ENCODE measurements around the gene SH3PXD2B. TPM values are rescaled to one million over a fixed set of nuclear protein-coding genes. Genes with fewer than 3 reads are reported as not detected.

Gene SH3PXD2B
- total and polyA plus RNA-seq, 2 of the 4 experiments (the other 2 are of a cell fraction): 8.2 to 14.4 TPM

DNA sequence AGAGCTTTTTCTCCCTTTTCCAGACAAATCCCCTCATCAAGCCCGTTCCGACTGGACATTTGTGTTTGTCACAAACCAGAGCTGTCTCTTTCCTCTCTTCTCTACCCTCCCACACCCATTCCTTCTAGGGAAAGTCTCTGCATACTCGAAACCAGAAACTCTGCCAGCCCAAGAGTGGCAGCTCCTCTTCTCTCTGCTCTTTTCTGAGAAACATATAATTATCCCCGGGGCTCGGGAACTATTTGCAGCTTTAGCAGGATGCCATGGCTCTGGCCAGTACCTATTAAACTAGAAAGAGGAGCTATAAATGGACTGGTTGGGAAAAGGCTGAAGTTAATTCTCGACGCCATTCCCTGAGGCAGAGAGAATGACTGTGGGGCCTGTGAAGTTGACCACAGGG lies 82.6 kb downstream of the SH3PXD2B start:
- CTCF ChIA-PET: no interaction called here

More for the DNA sequence above, 82.6 kb downstream of the SH3PXD2B start:
- no peak overlapping the region for H3K23ac ChIP-seq (ENCODE audit: low read depth, low read length)
- DNase-seq (no peak), ATAC-seq (ENCODE audit: low read depth) (no peak)
- no peak overlapping the region for H2AFZ ChIP-seq (replicated peaks; ENCODE audit: low read length, poor library complexity)
- no peak overlapping the region for H4K5ac ChIP-seq (ENCODE audit: low read depth, low read length)
- H3K14ac ChIP-seq (replicated peaks; ENCODE audit: low read depth, low read length): no peak overlapping the region
- no peak overlapping the region for H3K27ac ChIP-seq (ENCODE audit: insufficient read depth, low read length)
- H3K9me1 ChIP-seq (ENCODE audit: insufficient read depth, low read length): no peaks in the 10 kb centered on the region
- POLR2A ChIA-PET (ENCODE audit: unreplicated experiment): no interaction called here
- no TSS peak for BruUV-seq (replicated peaks)
- no peak overlapping the region for H3K4ac ChIP-seq (ENCODE audit: low read depth, low read length)
- H3K27me3 ChIP-seq (ENCODE audit: control insufficient read depth, insufficient read depth, low read length): no peaks in the 10 kb centered on the region
- TF ChIP-seq NFE2L2 (IDR thresholded peaks at IDR 0.05; ENCODE audit: low read depth, low read length) (no peak), RAD21 (IDR thresholded peaks at IDR 0.05; ENCODE audit: low read length) (no peak), RCOR1 (IDR thresholded peaks at IDR 0.05; ENCODE audit: insufficient replicate concordance, low read length) (no peak), SMC3 (IDR thresholded peaks at IDR 0.05; ENCODE audit: low read depth, low read length) (no peak), MAFK (IDR thresholded peaks at IDR 0.05; ENCODE audit: low read depth, low read length) (no peak), BHLHE40 (IDR thresholded peaks at IDR 0.05; ENCODE audit: low read depth, low read length) (no peak), POLR2A (IDR thresholded peaks at IDR 0.05; ENCODE audit: low read depth, low read length) (no peak), MXI1 (IDR thresholded peaks at IDR 0.05; ENCODE audit: borderline replicate concordance, low read depth, low read length) (no peak), RFX5 (IDR thresholded peaks at IDR 0.05; ENCODE audit: low read depth, low read length) (no peak), CHD1 (IDR thresholded peaks at IDR 0.05; ENCODE audit: low read depth, low read length) (no peak), CEBPB (IDR thresholded peaks at IDR 0.05; ENCODE audit: low read depth, low read length) (no peak), MAZ (IDR thresholded peaks at IDR 0.05; ENCODE audit: borderline replicate concordance, low read depth, low read length) (no peak), ELK1 (IDR thresholded peaks at IDR 0.05; ENCODE audit: borderline replicate concordance, low read depth, low read length) (no peak), FOS (IDR thresholded peaks at IDR 0.05; ENCODE audit: low read depth, low read length) (no peak)
- TF ChIP-seq, protein P1, sequence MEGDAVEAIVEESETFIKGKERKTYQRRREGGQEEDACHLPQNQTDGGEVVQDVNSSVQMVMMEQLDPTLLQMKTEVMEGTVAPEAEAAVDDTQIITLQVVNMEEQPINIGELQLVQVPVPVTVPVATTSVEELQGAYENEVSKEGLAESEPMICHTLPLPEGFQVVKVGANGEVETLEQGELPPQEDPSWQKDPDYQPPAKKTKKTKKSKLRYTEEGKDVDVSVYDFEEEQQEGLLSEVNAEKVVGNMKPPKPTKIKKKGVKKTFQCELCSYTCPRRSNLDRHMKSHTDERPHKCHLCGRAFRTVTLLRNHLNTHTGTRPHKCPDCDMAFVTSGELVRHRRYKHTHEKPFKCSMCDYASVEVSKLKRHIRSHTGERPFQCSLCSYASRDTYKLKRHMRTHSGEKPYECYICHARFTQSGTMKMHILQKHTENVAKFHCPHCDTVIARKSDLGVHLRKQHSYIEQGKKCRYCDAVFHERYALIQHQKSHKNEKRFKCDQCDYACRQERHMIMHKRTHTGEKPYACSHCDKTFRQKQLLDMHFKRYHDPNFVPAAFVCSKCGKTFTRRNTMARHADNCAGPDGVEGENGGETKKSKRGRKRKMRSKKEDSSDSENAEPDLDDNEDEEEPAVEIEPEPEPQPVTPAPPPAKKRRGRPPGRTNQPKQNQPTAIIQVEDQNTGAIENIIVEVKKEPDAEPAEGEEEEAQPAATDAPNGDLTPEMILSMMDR (conservative IDR thresholded peaks at IDR 0.05; ENCODE audit: low read depth, low read length): no peak
- TF ChIP-seq, protein P2, sequence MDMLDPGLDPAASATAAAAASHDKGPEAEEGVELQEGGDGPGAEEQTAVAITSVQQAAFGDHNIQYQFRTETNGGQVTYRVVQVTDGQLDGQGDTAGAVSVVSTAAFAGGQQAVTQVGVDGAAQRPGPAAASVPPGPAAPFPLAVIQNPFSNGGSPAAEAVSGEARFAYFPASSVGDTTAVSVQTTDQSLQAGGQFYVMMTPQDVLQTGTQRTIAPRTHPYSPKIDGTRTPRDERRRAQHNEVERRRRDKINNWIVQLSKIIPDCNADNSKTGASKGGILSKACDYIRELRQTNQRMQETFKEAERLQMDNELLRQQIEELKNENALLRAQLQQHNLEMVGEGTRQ (IDR thresholded peaks at IDR 0.05; ENCODE audit: low read depth, low read length): no peak
- no peak overlapping the region for H2AK5ac ChIP-seq (ENCODE audit: low read depth, low read length)
- no peak overlapping the region for H4K8ac ChIP-seq (ENCODE audit: low read depth in 2 of 2, low read length in 2 of 2)
- no peak overlapping the region for H2BK20ac ChIP-seq (ENCODE audit: low read depth, low read length)
- H2BK15ac ChIP-seq (ENCODE audit: low read depth, low read length): no peak overlapping the region
- H4K91ac ChIP-seq (ENCODE audit: insufficient read depth, low read depth, low read length): no peak overlapping the region
- dilution Hi-C loops (cut with HindIII; ENCODE audit: low sequenced_read_pairs, unreplicated experiment): no loop called here
- H3K36me3 ChIP-seq (ENCODE audit: control insufficient read depth, insufficient read depth, low read length): peaks cover 34% of the 10 kb centered on the region
- no peak overlapping the region for H3K9ac ChIP-seq (ENCODE audit: low read depth, low read length)
- intact Hi-C loops (cut with micrococcal nuclease): no loop called here
- H4K20me1 ChIP-seq (ENCODE audit: insufficient read depth, low read length): 0 out of 2 replicates have a peak, but pooled peaks cover 4% of the 10 kb centered on the region
- H3K79me1 ChIP-seq (ENCODE audit: low read depth in 1 of 2, low read length in 2 of 2): peaks cover 3 to 5% of the 10 kb centered on the region in 2 experiments; a peak in 2 of 4 replicates
- H3K4me2 ChIP-seq (ENCODE audit: low read depth, low read length): no peak overlapping the region
- WGBS, 2 experiments (ENCODE audit: extremely low coverage in 2 of 2, insufficient read length in 1 of 2): 100% methylated on average over 2 of the region's 7 CpGs; no CpG with 5 or more reads in 1 of the 2 experiments
- in situ Hi-C loops (cut with MboI; ENCODE audit: low sequenced_read_pairs): no loop called here
- no peak overlapping the region for H2BK5ac ChIP-seq (ENCODE audit: low read depth, low read length, poor library complexity, severe bottlenecking)
- 0 out of 2 replicates have a peak, but pooled peaks cover 3% of the 10 kb centered on the region for H3K9me3 ChIP-seq (ENCODE audit: control insufficient read depth, insufficient read depth, low read length)
- no peak overlapping the region for H2BK120ac ChIP-seq (ENCODE audit: low read depth, low read length)
- H2AK9ac ChIP-seq (replicated peaks; ENCODE audit: low read depth, low read length, poor library complexity): no peak overlapping the region
- no peak overlapping the region for H3K18ac ChIP-seq (ENCODE audit: low read depth, low read length)
- no peak overlapping the region for H3K56ac ChIP-seq (ENCODE audit: extremely low read depth, insufficient read depth, low read length)
- H3K4me3 ChIP-seq (ENCODE audit: insufficient read depth, low read depth, low read length): no peak overlapping the region
- no peaks in the 10 kb centered on the region for H3K4me1 ChIP-seq (ENCODE audit: control insufficient read depth, insufficient read depth, low read length)

All from IMR-90 (cell line).